Tibial nerve (tissue), 4 donors: ENCODE results near the gene OR9Q1. TPM values are rescaled to one million over a fixed set of nuclear protein-coding genes. Genes with fewer than 3 reads are reported as not detected.

Source experiments
- DNase-seq, 2 donors: peaks; one replicate each; pipeline ENCODE4 v3.0.0-alpha.2; 2019; ENCODE audit warnings: low spot score in 2 of 2
- H3K27ac ChIP-seq, 4 donors: fragments of 200-600 bp; sonication (generic) in 3 of 4; one replicate each; pipeline ENCODE4 v1.5.1; 2017 to 2019; ENCODE audit warnings: mild to moderate bottlenecking in 1 of 4
- H3K27me3 ChIP-seq, 2 donors: fragments of 200-600 bp; sonication (generic) in 1 of 2; one replicate each; pipeline versions ENCODE4 v1.5.1 to v1.6.0; 2017 to 2019
- H3K36me3 ChIP-seq, 3 donors: fragments of 200-600 bp; sonication (generic); one replicate each; pipeline ENCODE4 v1.5.1; 2018 to 2019
- H3K4me1 ChIP-seq, 4 donors: fragments of 200-600 bp; sonication (generic) in 3 of 4; one replicate each; pipeline ENCODE4 v1.5.1; 2017 to 2019
- H3K4me3 ChIP-seq, 4 donors: fragments of 200-600 bp; sonication (generic) in 3 of 4; one replicate each; pipeline ENCODE4 v1.5.1; 2017 to 2019; ENCODE audit warnings: mild to moderate bottlenecking in 1 of 4, moderate library complexity in 1 of 4
- H3K9me3 ChIP-seq, 4 donors: fragments of 200-600 bp; sonication (generic) in 3 of 4; one replicate each; pipeline ENCODE4 v1.5.1; 2017 to 2019
- CTCF ChIP-seq, 5 experiments: fragments of 200-600 bp in 3 of 5; fragments of 450-650 bp in 2 of 5; sonication (generic) in 3 of 5; IDR thresholded peaks; one replicate each; pipeline ENCODE4 v1.5.1; 2016 to 2019; ENCODE audit warnings: antibody characterized with exemption in 5 of 5, mild to moderate bottlenecking in 3 of 5, moderate library complexity in 2 of 5
- EP300 ChIP-seq, 2 donors: sonication (generic); formaldehyde crosslinking; IDR thresholded peaks; one replicate each; pipeline ENCODE4 v1.6.1; 2017; ENCODE audit warnings: antibody characterized with exemption in 2 of 2, mild to moderate bottlenecking in 1 of 2
- POLR2A ChIP-seq, 2 donors: fragments of 450-650 bp; IDR thresholded peaks; one replicate each; pipeline ENCODE4 v1.6.1; 2017; ENCODE audit warnings: antibody characterized with exemption in 2 of 2, mild to moderate bottlenecking in 2 of 2, moderate library complexity in 2 of 2
- WGBS, 2 donors: methylation state at CpG; one replicate each; pipeline ENCODE4 v1.1.5; 2018; 5-methylcytosine and 5-hydroxymethylcytosine counted together
- total RNA-seq, 4 donors: library from RNA; depleted of rRNA; stranded (reverse); fragments of >200 nt; gene quantifications; one replicate each; pipeline ENCODE4 v1.1.0, GENCODE V29; 2016

The OR9Q1 gene
- total RNA-seq, 4 donors from 2014 or later = not detected

- Histone ChIP-seq H3K9me3 (no peaks in the 10 kb centered on the region), H3K27me3 (no peaks in the 10 kb centered on the region), H3K27ac (no peak overlapping the region), H3K4me3 (no peak overlapping the region), H3K4me1 (no peaks in the 10 kb centered on the region), H3K36me3 (no peaks in the 10 kb centered on the region)
- WGBS, 2 donors = 66 to 77% methylated on average over 3 of the region's 3 CpGs
- TF ChIP-seq CTCF (IDR thresholded peaks at IDR 0.05) (no peak), EP300 (IDR thresholded peaks at IDR 0.05) (no peak), POLR2A (IDR thresholded peaks at IDR 0.05) (no peak)
- DNase-seq = no peak
Observed at GRCh38 chr11:58152781-58153180, 129.1 kb downstream of the OR9Q1 start.

- no peak overlapping the region for H3K4me3 ChIP-seq
- no peaks in the 10 kb centered on the region for H3K4me1 ChIP-seq
- no peaks in the 10 kb centered on the region for H3K36me3 ChIP-seq
- no peaks in the 10 kb centered on the region for H3K27me3 ChIP-seq
- H3K9me3 ChIP-seq = no peaks in the 10 kb centered on the region
- DNase-seq = no peak
- H3K27ac ChIP-seq = no peak overlapping the region
- 75 to 87% methylated on average over 4 of the region's 4 CpGs for WGBS, 2 donors
- TF ChIP-seq EP300 (IDR thresholded peaks at IDR 0.05) = no peak
- TF ChIP-seq POLR2A (IDR thresholded peaks at IDR 0.05) = no peak
Observed at GRCh38 chr11:58164389-58164788, 140.7 kb downstream of the OR9Q1 start.

- H3K9me3 ChIP-seq = no peaks in the 10 kb centered on the region
- no peak overlapping the region for H3K4me3 ChIP-seq
- H3K36me3 ChIP-seq = no peaks in the 10 kb centered on the region
- no peak overlapping the region for H3K27ac ChIP-seq
- DNase-seq = no peak
- WGBS, 2 donors = 26 to 41% methylated on average over 1 of the region's 1 CpG
- TF ChIP-seq POLR2A (IDR thresholded peaks at IDR 0.05) (no peak), CTCF (IDR thresholded peaks at IDR 0.05) (no peak), EP300 (IDR thresholded peaks at IDR 0.05) (no peak)
- H3K4me1 ChIP-seq = no peaks in the 10 kb centered on the region
- no peaks in the 10 kb centered on the region for H3K27me3 ChIP-seq
Observed at GRCh38 chr11:58164990-58165389, 141.3 kb downstream of the OR9Q1 start.

- H3K4me1 ChIP-seq = no peaks in the 10 kb centered on the region
- no peak for DNase-seq
- no peaks in the 10 kb centered on the region for H3K27me3 ChIP-seq
- TF ChIP-seq POLR2A (IDR thresholded peaks at IDR 0.05) = no peak
- H3K4me3 ChIP-seq = no peak overlapping the region
- WGBS, 2 donors = 43 to 46% methylated on average over 7 of the region's 7 CpGs
- no peaks in the 10 kb centered on the region for H3K36me3 ChIP-seq
- no peak overlapping the region for H3K27ac ChIP-seq
- H3K9me3 ChIP-seq = no peaks in the 10 kb centered on the region
Observed at GRCh38 chr11:58165504-58166106, 141.9 kb downstream of the OR9Q1 start.

- no peak for TF ChIP-seq EP300 (IDR thresholded peaks at IDR 0.05)
- no peak for TF ChIP-seq POLR2A (IDR thresholded peaks at IDR 0.05)
- no peak for TF ChIP-seq CTCF (IDR thresholded peaks at IDR 0.05)
- Histone ChIP-seq H3K27me3 (no peaks in the 10 kb centered on the region), H3K27ac (no peak overlapping the region), H3K9me3 (no peaks in the 10 kb centered on the region), H3K4me3 (no peak overlapping the region), H3K36me3 (no peaks in the 10 kb centered on the region), H3K4me1 (no peaks in the 10 kb centered on the region)
- no peak for DNase-seq
- WGBS, 2 donors = 78 to 86% methylated on average over 5 of the region's 5 CpGs
Observed at GRCh38 chr11:58177409-58178054, 153.9 kb downstream of the OR9Q1 start.

GRCh38 chr11:58178444-58178843, 154.8 kb downstream of the OR9Q1 start:
- Histone ChIP-seq H3K4me3 (no peak overlapping the region), H3K27ac (no peak overlapping the region), H3K27me3 (no peaks in the 10 kb centered on the region), H3K36me3 (no peaks in the 10 kb centered on the region), H3K9me3 (no peaks in the 10 kb centered on the region), H3K4me1 (no peaks in the 10 kb centered on the region)
- TF ChIP-seq EP300 (IDR thresholded peaks at IDR 0.05) (no peak), POLR2A (IDR thresholded peaks at IDR 0.05) (no peak), CTCF (IDR thresholded peaks at IDR 0.05) (no peak)
- 82 to 84% methylated on average over 6 of the region's 6 CpGs for WGBS, 2 donors
- DNase-seq = no peak
